Activated B cell treated with CpG ODN at 0.5 μM for 24 hours (primary cell): ENCODE results near the gene USP35. TPM values are rescaled to one million over a fixed set of nuclear protein-coding genes. Genes with fewer than 3 reads are reported as not detected.
"Not testable (repeated sequence)": the region's sequence is repeated elsewhere in the genome, so short reads cannot be mapped to it uniquely, and the experiment has no call there.

Experiments
- ATAC-seq: fragments of 200-7000 bp; cut with Tn5 transposase; one replicate; pipeline ENCODE4 v1.10.0; 2021; ENCODE audit warnings: low read depth, mild to moderate bottlenecking, moderate library complexity
- CTCF ChIA-PET: fragments of 350-600 bp; sonication (Branson Sonifier 250); formaldehyde crosslinking; loops from one replicate; lab custom pipeline; 2021; ENCODE audit warnings: antibody characterized with exemption; lab: Charles Lee
- POLR2A ChIA-PET: fragments of 350-600 bp; sonication (Branson Sonifier 250); formaldehyde crosslinking; loops from one replicate; lab custom pipeline; 2021; ENCODE audit warnings: antibody characterized with exemption; lab: Charles Lee
- DNase-seq: peaks from one replicate; pipeline ENCODE4 v3.0.0; 2022
- H3K27ac Mint-ChIP-seq: one replicate; pipeline ENCODE4 v1.8.0; 2020; ENCODE audit warnings: mixed read lengths
- H3K27me3 Mint-ChIP-seq: one replicate; pipeline ENCODE4 v1.8.0; 2021; ENCODE audit warnings: mixed read lengths
- H3K36me3 Mint-ChIP-seq: one replicate; pipeline ENCODE4 v1.8.0; 2021; ENCODE audit warnings: low read depth, mixed read lengths
- H3K4me1 Mint-ChIP-seq: one replicate; pipeline ENCODE4 v1.8.0; 2021; ENCODE audit warnings: mixed read lengths
- H3K4me3 Mint-ChIP-seq: one replicate; pipeline ENCODE4 v1.8.0; 2020; ENCODE audit warnings: mild to moderate bottlenecking, mixed read lengths
- H3K9me3 Mint-ChIP-seq: one replicate; pipeline ENCODE4 v1.8.0; 2020; ENCODE audit warnings: mixed read lengths
- intact Hi-C: fragments of 100-400 bp; cut with micrococcal nuclease; formaldehyde crosslinking; loops from one replicate; pipeline ENCODE4 v1.15.1; 2024
- total RNA-seq: library from RNA; stranded (reverse); gene quantifications from 2 replicates; pipeline ENCODE4 v1.2.3, GENCODE V29; 2022
- TF ChIP-seq, protein P1 (sequence below): fragments of 200-600 bp; IDR thresholded peaks from one replicate; pipeline ENCODE4 v1.8.0; 2022; ENCODE audit warnings: antibody characterized with exemption, mild to moderate bottlenecking

Gene USP35
- total RNA-seq, 1 donor from 2014 or later, result 4.9 TPM

GRCh38 chr11:78227921-78228320 lies 39.2 kb downstream of the USP35 start:
- ATAC-seq (peak; percentile 40), DNase-seq (no peak)
- H3K4me1 Mint-ChIP-seq, result peaks cover 47% of the 10 kb centered on the region
- no peak overlapping the region for H3K4me3 Mint-ChIP-seq
- H3K9me3 Mint-ChIP-seq, result no peaks in the 10 kb centered on the region
- intact Hi-C loops, result loop anchor here (1.0 to 10.0 kb wide), 4 partner anchors 107 to 336 kb away; partner anchors contain the start of gene GAB2
- POLR2A ChIA-PET, result interaction anchor here (0.6 to 1.3 kb wide), 4 partner anchors 190 to 336 kb away, joined by 3 to 8 read pairs (median 4); partner anchors contain the start of gene GAB2
- H3K27me3 Mint-ChIP-seq, result no peaks in the 10 kb centered on the region
- H3K36me3 Mint-ChIP-seq, result peaks cover 27% of the 10 kb centered on the region
- CTCF ChIA-PET, result interaction anchor here (0.7 to 3.2 kb wide), 28 partner anchors 10 to 345 kb away, joined by 3 to 112 read pairs (median 4); partner anchors contain the start of gene ALG8
- peak overlapping the region; percentile 38 for H3K27ac Mint-ChIP-seq
- TF ChIP-seq, protein P1, sequence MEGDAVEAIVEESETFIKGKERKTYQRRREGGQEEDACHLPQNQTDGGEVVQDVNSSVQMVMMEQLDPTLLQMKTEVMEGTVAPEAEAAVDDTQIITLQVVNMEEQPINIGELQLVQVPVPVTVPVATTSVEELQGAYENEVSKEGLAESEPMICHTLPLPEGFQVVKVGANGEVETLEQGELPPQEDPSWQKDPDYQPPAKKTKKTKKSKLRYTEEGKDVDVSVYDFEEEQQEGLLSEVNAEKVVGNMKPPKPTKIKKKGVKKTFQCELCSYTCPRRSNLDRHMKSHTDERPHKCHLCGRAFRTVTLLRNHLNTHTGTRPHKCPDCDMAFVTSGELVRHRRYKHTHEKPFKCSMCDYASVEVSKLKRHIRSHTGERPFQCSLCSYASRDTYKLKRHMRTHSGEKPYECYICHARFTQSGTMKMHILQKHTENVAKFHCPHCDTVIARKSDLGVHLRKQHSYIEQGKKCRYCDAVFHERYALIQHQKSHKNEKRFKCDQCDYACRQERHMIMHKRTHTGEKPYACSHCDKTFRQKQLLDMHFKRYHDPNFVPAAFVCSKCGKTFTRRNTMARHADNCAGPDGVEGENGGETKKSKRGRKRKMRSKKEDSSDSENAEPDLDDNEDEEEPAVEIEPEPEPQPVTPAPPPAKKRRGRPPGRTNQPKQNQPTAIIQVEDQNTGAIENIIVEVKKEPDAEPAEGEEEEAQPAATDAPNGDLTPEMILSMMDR, result no peak

DNA sequence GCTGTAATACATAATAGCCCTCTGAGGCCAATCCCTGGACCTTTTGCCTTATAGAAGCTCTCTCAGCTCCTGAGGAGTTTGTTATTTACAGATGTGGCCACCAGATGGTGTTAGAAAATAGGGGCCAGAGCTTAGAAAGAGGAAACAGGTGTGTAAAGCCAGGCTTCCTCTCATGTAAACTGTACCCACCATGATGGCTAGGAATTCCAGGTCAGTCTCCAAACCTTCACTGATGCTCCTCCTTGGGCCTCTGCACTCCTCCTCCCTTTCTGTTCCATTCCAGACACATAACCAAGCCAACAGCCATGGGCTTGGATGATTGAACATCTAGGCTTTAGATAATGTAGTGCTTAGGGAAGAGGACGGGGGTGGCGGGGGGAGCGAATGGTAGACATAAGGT lies 39.7 kb downstream of the USP35 start:
- POLR2A ChIA-PET, result interaction anchor here (1.0 to 1.3 kb wide), 3 partner anchors 189 to 336 kb away, joined by 3 to 8 read pairs (median 6); partner anchors contain the start of gene GAB2
- no peak overlapping the region for H3K4me3 Mint-ChIP-seq

DNA sequence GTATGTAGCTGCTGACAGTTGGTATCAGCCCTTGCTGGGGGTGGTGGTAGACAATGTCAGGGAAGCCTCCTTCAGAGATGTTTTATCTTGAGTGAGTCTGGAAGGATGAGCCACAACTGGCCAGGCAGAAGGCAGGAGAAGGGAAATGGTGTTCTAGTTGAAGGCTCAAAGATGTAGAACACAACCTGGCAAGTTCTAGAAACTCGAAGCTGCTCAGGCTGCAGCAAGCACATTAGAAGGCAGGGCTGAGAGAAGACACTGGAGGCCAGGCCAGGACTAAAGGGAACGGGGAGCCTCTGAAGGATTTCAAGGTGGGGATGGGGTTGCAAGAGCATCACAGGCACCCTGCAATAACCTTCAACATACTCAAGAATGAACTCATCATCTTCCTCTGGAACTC lies 40.4 kb downstream of the USP35 start:
- Mint-ChIP-seq H3K4me1 (peaks cover 36% of the 10 kb centered on the region), H3K27ac (no peak overlapping the region), H3K27me3 (no peaks in the 10 kb centered on the region), H3K4me3 (no peak overlapping the region), H3K36me3 (peaks cover 18% of the 10 kb centered on the region), H3K9me3 (no peaks in the 10 kb centered on the region)
- ChIA-PET POLR2A (no interaction called here), CTCF (interaction anchor here (1.1 to 3.2 kb wide), 6 partner anchors 30 to 336 kb away, joined by 3 to 112 read pairs (median 6); no protein-coding TSS in a partner anchor)
- TF ChIP-seq, protein P1, result no peak
- DNase-seq (no peak), ATAC-seq (no peak)
- intact Hi-C loops, result loop anchor here (10.0 kb wide), 1 partner anchor 106 kb away; no protein-coding TSS in a partner anchor

More for the DNA sequence above, 39.7 kb downstream of the USP35 start:
- intact Hi-C loops, result loop anchor here (1.0 to 10.0 kb wide), 4 partner anchors 106 to 336 kb away; partner anchors contain the start of gene GAB2
- CTCF ChIA-PET, result interaction anchor here (0.7 to 3.2 kb wide), 27 partner anchors 10 to 345 kb away, joined by 3 to 112 read pairs (median 4); partner anchors contain the start of gene ALG8
- Mint-ChIP-seq H3K27ac (no peak overlapping the region), H3K36me3 (peaks cover 22% of the 10 kb centered on the region), H3K27me3 (no peaks in the 10 kb centered on the region), H3K4me1 (peaks cover 42% of the 10 kb centered on the region), H3K9me3 (no peaks in the 10 kb centered on the region)
- TF ChIP-seq, protein P1, result no peak
- ATAC-seq (peak; percentile 66), DNase-seq (no peak)

- Mint-ChIP-seq H3K9me3 (no peaks in the 10 kb centered on the region), H3K36me3 (peaks cover 10% of the 10 kb centered on the region), H3K4me1 (peaks cover 23% of the 10 kb centered on the region), H3K4me3 (no peak overlapping the region), H3K27ac (no peak overlapping the region), H3K27me3 (no peaks in the 10 kb centered on the region)
- ChIA-PET POLR2A (no interaction called here), CTCF (no interaction called here)
- ATAC-seq (no peak), DNase-seq (no peak)
- intact Hi-C loops, result no loop called here
- TF ChIP-seq, protein P1, result no peak
Measured at GRCh38 chr11:78230161-78230877, 41.6 kb downstream of the USP35 start.

GRCh38 chr11:78231962-78232501 lies 43.3 kb downstream of the USP35 start:
- Mint-ChIP-seq H3K4me3 (no peak overlapping the region), H3K36me3 (peaks cover 13% of the 10 kb centered on the region), H3K27ac (no peak overlapping the region), H3K4me1 (peaks cover 18% of the 10 kb centered on the region), H3K27me3 (no peaks in the 10 kb centered on the region), H3K9me3 (no peaks in the 10 kb centered on the region)
- DNase-seq, result no peak
- no peak for ATAC-seq
- TF ChIP-seq, protein P1, result no peak
- intact Hi-C loops, result no loop called here
- ChIA-PET CTCF (no interaction called here), POLR2A (no interaction called here)

DNA sequence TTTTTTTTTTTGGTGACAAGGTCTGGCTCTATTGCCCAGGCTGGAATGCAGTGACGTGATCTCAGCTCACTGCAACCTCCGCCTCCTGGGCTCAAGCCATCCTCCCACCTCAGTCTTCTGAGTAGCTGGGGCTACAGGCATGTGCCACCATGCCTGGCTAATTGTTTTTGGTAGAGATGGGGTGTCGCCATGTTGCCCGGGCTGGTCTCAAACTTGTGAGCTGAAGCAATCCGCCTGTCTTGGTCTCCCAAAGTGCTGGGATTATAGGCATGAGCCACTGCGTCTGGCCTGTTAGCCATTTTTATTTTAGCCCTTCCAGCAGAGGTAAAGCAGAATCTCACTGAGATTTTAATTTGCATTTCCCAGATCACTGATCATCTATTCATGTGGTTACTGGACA lies 44.3 kb downstream of the USP35 start:
- H3K27me3 Mint-ChIP-seq, ATAC-seq, H3K27ac Mint-ChIP-seq, POLR2A ChIA-PET, H3K4me3 Mint-ChIP-seq, intact Hi-C loops, DNase-seq, CTCF ChIA-PET, H3K9me3 Mint-ChIP-seq, H3K4me1 Mint-ChIP-seq: not testable (repeated sequence)
- H3K36me3 Mint-ChIP-seq, result peaks cover 23% of the 10 kb centered on the region
